HG03108 (cell line): ENCODE measurements around the gene FOXE1.

Source experiments
- ATAC-seq: cut with Tn5 transposase; IDR thresholded peaks from one replicate; pipeline ENCODE4 v1.9.1; 2021; ENCODE audit warnings: moderate library complexity; ENCODE audit not compliant: unreplicated experiment

The FOXE1 gene

DNA sequence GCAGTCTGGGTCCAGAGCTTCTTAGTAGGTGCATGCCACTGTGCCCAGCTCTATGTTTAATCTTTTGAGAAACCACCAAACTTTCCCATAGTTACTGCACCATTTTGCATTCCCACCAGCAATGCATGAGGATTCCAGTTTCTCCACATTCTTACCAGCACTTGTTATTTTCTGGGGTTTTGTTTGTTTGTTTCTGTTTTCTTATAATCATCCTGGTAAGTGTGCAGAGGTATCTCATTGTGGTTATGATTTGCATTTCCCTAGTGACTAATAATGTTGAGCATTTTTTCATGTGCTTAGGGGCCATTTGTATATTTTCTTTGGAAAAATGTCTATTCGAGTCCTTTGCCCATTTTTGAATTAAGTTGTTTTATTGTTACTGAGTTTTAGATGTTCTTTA is 11.4 kb downstream of the FOXE1 start:
- no peak for ATAC-seq

DNA sequence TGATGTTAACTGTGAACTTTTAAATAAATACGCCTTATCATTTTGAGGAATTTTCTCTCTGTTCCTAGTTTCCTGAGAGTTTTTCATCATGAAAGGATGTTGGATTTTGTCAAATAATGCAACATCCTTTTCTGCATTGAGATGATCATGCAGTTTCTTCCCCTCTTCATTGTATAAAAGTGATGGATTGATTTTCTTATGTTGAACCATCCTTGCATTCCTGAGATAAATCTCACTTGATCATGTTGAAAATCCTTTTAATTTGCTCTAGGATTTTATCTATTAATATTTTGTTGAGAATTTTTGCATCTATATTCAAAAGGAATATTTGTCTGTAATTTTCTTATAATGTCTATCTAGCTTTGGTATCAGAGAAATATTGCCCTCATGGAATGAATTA is 13.3 kb downstream of the FOXE1 start:
- no peak for ATAC-seq

DNA sequence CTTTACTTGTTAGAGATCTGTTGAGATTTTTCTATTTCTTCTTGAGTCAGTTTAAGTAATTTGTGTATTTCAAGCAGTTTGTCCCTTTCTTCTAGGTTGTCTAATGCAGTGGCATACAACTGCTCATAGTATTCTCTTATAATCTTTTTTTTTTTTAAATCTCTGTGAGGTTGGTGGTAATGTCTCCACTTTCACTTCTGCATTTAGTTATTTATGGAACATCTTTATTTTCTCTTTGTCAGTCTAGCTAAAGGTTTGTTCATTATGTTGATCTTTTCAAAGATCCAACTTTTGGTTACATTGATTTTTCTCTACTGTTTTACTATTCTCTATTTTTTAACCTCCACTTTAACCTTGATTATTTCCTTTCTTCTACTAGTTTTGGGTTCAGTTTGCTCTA is 13.8 kb downstream of the FOXE1 start:
- no peak for ATAC-seq

DNA sequence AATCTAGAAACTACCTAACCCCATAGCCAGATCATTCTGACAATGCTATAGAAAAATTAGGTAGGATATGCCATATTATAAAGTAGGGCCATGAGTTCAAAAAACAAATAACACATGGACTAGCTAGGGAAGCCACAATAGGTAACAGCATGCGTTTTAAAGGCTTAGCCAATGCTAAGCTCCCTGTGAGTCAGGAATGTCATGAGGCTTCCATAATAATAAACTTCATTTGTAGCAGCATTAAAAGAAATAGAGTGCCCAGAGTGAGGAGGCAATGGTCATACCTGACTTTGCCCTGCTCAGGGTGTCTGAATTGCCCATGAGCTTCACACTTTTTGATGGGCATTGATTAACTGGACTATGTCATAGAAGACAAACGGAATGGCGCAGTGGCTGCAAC is 15.8 kb downstream of the FOXE1 start:
- ATAC-seq, result no peak

DNA sequence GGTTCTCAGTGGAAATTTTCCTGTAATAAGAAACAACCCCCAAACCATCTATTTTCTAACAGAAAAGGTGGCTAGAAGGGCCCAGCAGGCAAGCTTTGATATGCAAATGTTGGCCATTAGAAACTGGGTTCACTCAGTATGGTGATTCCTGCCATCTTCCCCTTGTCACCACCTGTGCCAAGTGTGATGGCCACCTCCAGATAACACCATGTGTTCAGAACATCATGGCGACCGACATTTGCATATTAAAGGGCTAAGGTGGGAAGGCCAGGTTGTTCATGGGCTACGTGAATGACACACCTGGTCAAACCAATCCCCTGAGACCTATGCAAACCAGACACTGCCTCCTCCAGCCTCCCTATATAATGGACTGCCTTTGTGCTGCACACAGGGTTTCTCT is 20.4 kb downstream of the FOXE1 start:
- ATAC-seq, result no peak

DNA sequence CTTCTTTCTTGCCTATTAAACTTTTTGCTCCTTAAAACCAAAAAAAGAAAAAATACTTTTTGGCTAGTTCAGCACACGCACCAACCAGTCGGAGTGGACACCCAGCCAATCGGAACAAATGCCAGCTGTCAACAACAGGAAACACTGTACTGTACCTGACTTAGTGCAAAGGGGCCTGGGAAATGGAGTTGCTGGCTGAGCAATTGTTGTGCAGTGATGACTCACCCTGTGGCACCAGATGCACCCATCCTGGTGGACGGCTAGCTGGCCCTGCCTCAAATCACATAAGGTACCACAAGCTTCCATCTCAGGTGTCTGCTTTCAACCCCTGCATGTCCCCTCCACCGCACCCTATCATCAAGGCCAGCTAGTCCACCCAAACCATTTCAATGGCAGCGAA is 20.9 kb downstream of the FOXE1 start:
- ATAC-seq, result no peak

- ATAC-seq, result no peak
Measured at GRCh38 chr9:97874624-97875023, 21.6 kb downstream of the FOXE1 start.

DNA sequence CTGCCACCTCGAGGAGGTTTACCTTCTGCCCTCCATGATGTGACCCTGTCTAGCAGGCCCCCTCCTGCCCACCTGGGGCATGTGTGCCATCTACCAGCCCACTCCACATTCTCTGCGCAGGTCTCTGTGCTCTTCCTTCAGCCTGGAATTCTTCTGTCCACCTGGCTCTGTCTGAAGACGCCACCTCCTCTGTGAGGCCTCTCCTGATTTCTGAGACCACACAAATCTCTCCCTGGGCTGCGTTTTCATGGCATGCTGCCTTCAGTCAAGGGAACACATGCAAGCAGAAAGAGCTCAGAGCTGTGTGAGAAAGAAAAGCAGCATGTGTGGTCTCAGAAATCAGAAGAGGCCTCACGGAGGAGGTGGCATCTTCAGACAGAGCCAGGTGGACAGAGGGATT is 22.1 kb downstream of the FOXE1 start:
- ATAC-seq, result no peak

GRCh38 chr9:97876061-97876460 is 23.0 kb downstream of the FOXE1 start:
- no peak for ATAC-seq

GRCh38 chr9:97880336-97880735 is 27.3 kb downstream of the FOXE1 start:
- ATAC-seq, result no peak

GRCh38 chr9:97889941-97890887 is 37.2 kb downstream of the FOXE1 start:
- ATAC-seq, result no peak

DNA sequence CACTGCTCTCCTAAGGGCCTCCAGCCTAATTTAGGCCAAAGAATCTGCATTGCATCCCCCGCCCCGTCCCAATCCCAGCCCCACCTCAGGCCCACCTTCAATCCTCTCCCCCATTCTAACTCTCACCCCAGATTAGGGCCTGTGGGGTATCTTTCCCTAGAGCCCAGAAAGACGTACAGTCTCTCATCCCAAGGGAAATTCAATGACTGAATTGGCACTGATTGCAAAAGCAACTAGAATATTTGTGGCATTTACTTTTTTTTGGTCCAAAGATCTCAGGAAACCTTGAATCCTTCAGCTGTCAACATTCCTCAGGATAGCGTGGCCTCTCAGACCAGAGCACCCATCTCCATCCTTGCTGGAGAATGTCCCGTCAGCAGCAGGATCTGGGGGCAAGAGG is 38.7 kb downstream of the FOXE1 start:
- ATAC-seq, result no peak

DNA sequence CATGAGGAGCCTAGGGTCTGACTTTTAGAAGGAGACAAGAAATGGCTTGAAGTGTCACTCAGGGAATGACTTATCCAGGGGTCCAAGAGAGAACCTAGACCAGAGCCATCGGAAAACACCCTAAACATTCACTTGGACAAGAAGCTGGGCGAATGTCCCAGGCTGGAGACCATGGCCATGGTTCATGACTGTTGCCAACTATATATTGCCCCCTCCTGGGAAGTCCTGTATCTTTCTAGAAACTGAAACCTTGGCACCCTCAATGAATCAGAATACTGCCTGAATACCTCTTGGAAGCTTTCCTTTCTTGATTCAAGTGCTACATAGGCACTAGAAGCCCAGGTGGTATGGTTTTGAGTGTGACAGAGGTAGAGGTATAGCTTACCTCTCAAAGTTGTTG is 39.4 kb downstream of the FOXE1 start:
- no peak for ATAC-seq

GRCh38 chr9:97895211-97895610 is 42.2 kb downstream of the FOXE1 start:
- ATAC-seq, result no peak

GRCh38 chr9:97895695-97896332 is 42.8 kb downstream of the FOXE1 start:
- no peak for ATAC-seq

DNA sequence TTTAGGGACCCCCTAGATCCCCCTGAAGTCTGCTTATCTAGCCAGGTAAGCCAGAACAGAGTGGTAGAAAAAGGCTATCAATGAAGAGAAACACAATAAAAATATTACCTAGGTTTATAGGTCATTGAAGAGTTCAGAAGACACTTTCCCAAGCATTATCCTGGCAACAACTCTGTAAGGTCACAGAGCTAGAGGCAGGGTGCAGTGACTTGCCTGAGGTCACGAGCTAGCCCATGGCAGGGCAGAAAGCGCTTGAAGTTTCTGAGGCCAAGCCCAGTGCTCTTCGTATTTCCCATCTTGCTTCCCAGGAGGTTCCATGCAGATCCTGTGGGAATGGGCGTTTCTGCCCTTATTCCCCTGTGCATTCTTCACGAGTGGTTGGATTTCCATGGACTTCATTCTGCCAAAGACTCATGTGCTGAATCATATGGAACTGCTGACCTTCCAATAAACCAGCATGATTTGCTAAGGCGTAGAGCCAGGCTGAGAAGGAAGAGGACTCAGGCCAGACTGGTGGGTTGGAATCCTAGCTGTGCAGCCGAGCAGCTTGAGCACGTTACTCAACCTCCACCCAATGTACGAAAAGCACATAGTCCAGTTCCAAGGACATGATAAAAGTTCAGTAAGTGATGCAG is 47.2 kb downstream of the FOXE1 start:
- no peak for ATAC-seq

DNA sequence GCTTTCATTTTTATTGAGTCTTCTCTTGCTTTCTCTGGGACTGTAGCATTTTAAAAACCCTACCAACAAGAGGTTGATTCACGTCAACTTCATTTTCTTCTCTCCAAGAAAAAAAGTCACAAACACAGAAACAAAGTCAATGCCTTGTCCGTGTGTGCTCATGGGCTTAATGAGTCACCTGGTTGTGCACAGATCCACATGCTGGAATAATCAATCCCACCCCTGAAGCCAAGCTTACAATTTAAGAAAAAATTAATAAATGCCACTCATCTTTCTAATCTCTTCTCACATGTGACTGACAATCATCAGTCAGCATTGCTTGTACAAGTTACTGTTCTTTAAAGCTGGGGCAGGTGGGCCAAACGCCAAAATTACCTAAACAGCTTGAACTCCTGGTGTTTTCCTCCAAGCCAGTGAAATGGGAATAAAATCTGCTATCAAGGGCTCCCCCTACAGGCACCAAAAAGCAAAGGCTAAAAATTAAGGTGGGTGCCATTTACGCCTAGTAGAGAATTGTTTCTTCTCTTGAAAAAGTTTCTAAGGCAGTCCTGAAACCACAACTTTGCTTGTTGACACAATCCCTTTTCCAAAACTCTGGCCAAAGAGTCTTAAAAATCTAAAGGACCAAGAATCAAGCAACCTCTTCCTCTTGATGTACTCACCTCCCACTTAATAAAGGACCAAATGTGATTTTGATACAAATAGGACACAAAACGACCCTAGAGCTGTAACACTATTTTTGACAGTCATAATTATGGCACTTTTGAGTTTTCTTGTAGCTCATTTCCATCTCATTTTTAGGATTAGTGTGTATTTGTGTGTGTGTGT is 47.9 kb downstream of the FOXE1 start:
- ATAC-seq, result no peak

- ATAC-seq, result no peak
Measured at GRCh38 chr9:97903177-97903576, 50.2 kb downstream of the FOXE1 start.

DNA sequence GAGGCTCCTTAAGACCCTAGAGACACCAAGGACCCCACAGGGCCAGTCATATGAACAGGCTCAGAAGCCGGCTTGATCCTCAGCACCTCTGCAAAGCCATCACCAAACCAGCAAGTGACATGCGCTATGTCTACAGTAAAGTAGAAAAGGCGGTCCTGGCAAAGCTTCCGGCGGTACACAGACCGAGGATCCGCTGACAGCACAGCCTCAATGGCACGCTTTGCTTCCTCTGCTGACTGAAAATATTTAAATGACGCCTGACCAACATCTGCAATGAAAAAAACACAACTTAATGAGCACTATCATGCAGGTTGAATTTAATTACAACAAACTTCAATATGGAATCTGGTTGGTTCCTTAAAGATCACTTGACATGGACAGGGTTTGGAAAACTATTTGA is 51.7 kb downstream of the FOXE1 start:
- ATAC-seq, result no peak

DNA sequence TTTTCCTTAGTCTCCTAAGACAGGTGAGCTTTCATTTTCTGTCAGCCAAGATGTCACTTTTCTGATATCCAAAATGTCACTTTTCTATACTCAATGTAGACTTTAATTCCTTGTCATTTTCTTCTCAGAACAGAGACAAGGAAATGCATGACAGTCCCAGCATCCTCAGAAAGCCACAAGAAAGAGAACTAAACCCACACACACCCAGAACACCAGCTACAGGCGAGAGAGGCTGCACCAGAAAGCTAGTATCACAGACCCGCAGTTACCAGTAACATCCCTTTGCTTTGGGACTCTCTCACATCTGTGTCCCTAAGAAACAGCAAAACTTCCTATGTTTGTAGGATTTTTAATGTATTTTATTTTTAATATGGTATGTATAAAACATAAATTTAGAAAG is 52.2 kb downstream of the FOXE1 start:
- ATAC-seq, result no peak
